PC-3 (cell line): ENCODE data around the gene POPDC2.

Experiments used
- CTCF ChIP-seq: fragments of 300-600 bp; sonication (generic); conservative IDR thresholded peaks from 2 replicates; pipeline ENCODE4 v1.5.1; 2017; ENCODE audit warnings: antibody characterized with exemption, low read depth, mild to moderate bottlenecking, low read length
- EZH2 ChIP-seq: fragments of 300-600 bp; sonication (generic); IDR thresholded peaks from one replicate; pipeline ENCODE4 v1.6.1; 2017; ENCODE audit warnings: antibody characterized with exemption, mild to moderate bottlenecking, low read length; ENCODE audit not compliant: unreplicated experiment
- EZH2phosphoT487 ChIP-seq: fragments of 300-600 bp; sonication (generic); IDR thresholded peaks from 2 replicates; pipeline ENCODE4 v1.6.1; 2018; ENCODE audit warnings: mild to moderate bottlenecking, antibody characterized with exemption, low read length, borderline replicate concordance

- no peak for TF ChIP-seq CTCF
- no peak for TF ChIP-seq EZH2
- no peak for TF ChIP-seq EZH2phosphoT487
These were observed 22.5 kb downstream of the POPDC2 start for GRCh38 chr3:119637679-119638477.
